ENCODE measurements around the gene OR2W1.

OR2W1 gene

DNA sequence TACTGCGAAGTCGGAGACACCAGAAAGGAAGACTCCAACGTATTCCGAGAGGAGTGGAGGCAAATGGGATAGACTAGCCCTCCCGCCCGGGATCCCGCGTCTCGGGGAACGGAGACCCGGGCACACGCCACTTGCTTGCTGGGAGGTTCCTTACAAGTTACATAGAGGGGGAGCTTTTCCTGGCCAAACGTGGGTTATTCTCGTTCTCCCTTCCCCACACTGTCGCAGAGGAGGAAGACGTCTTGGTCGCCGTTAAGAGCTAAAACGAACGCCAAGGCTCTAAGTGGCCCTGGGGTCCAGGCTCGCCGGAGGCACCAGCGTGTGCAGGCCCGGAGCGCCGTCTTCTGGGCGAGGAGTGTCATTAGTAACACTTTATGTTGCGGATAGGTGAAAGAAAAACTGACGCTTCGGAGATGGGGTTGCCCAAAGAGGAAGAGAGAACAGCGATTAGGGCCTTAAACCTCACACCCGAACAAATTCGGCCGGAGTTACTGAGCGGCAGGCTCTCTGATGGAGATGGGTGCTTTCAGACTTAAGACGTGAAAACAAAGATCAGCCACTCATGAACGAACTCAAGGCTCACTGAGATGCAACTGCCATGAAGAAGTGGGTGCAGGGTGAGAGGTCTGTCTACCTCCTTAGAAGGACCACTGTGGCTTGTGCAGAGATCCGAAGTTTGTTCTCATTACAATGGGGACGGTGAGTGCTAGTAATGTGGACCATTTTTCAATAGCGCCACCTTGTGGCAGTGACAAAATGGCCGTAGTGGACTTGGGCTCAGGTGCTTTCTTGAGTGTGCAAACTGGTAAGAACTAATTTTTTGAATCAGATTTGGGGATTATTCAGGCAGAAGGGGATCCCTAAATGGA lies 28.2 kb downstream of the OR2W1 start:
- FAIRE-seq (no peak), DNase-seq (ENCODE audit: insufficient read length, low spot score) (peak; percentile 36)
- peak; percentile 86 for TF ChIP-seq CTCF (IDR thresholded peaks at IDR 0.05; ENCODE audit: insufficient read depth, missing control alignments)

- FAIRE-seq (no peak), DNase-seq (ENCODE audit: insufficient read length, low spot score) (no peak)
- no peak for TF ChIP-seq CTCF (IDR thresholded peaks at IDR 0.05; ENCODE audit: insufficient read depth, missing control alignments)
Measured at GRCh38 chr6:29014729-29015608, 30.0 kb downstream of the OR2W1 start.

DNA sequence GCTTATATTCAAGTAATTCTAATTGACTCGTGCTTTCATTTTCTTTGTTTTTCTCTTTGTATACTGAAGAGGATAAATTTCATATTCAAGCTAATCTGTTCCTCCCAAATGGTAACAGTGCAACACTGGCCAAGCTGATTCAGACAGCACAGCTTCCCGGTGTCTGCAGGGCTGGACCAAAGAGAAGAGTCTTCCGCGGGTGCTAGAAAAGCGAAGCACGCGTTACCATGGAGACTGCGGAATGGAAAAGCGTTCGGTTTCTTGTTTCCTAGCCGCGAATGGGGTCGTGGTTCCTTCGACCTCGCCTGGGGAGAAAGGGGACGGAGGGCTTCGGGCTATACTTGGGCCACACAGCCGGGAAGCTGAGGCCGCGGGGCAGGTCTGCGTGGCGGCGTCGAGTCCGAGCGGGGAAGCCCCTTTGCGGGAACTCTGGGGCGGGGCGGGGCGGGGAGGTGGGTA lies 33.7 kb downstream of the OR2W1 start:
- no peak for DNase-seq (ENCODE audit: insufficient read length, low spot score)
- no peak for FAIRE-seq
- TF ChIP-seq CTCF (IDR thresholded peaks at IDR 0.05; ENCODE audit: insufficient read depth, missing control alignments), result no peak

DNA sequence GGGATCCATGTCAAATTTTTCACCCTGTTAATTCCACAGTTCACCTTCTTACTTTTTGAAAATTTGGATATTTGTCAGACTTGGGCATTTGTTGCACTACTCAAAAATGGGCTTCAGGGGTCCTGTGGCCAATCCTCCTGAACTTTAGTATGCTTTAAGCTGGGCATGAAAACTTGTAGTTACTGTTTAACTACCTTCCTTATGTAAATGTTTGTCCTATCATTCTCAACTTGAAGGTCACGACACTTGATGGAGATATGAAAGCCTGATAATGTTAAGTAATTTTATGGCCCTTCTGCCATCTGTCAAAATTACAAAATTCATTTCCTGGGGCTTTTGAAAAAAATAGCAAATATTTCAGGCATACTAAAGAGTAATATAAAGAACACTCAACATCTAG lies 35.6 kb downstream of the OR2W1 start:
- no peak for FAIRE-seq
- no peak for TF ChIP-seq CTCF (IDR thresholded peaks at IDR 0.05; ENCODE audit: insufficient read depth, missing control alignments)

DNA sequence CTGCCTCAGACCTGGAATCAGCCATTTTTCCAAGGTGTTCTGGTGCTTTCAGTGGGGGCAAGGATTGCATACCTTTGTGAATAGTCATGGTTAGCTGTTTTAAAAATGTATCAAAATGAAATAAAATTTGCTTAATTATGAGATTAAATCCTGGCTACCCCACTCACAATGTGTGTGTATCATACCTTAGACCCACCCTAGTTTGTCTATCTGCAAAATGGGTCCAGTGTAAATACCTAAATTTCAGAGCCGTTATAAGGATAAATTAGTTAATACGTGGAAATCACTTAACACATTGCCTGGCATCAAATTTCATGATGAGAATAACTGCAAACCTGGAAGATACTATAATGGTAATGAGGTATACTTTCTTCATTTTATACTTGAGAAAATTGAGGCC lies 36.9 kb downstream of the OR2W1 start:
- TF ChIP-seq CTCF (IDR thresholded peaks at IDR 0.05; ENCODE audit: insufficient read depth, missing control alignments), result no peak
- FAIRE-seq (no peak), DNase-seq (ENCODE audit: insufficient read length, low spot score) (no peak)

More for the DNA sequence above, 35.6 kb downstream of the OR2W1 start:
- no peak for DNase-seq (ENCODE audit: insufficient read length, low spot score)

DNA sequence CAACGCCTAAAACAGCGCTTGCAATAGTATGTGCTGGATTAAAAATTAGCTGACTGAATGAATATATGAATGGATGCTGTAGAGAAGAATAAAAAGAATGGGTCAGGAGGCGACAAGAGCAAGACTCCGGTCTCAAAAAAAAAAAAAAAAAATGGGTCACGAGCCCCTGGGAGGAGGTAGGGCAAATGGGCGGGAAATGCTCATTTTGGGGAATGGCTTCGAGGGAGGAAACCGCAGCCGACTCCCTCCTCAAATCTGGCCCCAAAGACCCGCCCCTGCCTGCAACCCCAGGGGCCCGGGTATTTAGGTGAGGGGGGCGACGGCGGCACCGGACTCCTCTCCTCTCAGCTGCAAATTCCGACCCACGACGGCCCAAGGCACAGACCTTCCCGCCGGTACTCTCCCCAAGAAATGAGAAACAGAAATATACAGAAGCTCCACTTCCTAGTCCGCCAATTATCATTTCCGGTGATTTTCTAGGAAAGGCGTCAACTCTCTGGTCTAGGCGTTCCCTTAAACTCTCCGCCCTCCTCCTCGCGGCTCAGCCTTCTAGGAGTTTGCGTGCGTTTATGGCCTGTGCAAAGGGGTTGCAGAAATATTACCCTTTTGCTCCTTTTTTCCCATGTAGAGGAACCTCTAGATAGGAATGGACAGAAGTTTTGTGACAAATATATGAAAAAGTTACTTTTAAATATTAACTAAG lies 39.6 kb downstream of the OR2W1 start, which contains the start of gene ZNF311:
Gene ZNF311, minus strand, starts transcription at position 133 of the 703 bp plus-strand sequence. CDS start 1,361 bp downstream, outside the sequence.
- no peak for DNase-seq (ENCODE audit: insufficient read length, low spot score)
- FAIRE-seq, result no peak

More for the DNA sequence above, 39.6 kb downstream of the OR2W1 start, which contains the start of gene ZNF311:
- TF ChIP-seq CTCF (IDR thresholded peaks at IDR 0.05; ENCODE audit: insufficient read depth, missing control alignments), result no peak
